HCT116 (cell line): ENCODE data around the gene ADARB2.

ENCODE experiments used
- EZH2 ChIP-seq: fragments of 200-600 bp; sonication (generic); IDR thresholded peaks from 2 replicates; pipeline ENCODE4 v1.6.1; 2017; ENCODE audit warnings: antibody characterized with exemption, mixed run types
- JUND ChIP-seq: IDR thresholded peaks from 2 replicates; pipeline ENCODE4 v1.6.1; 2012
- POLR2A ChIP-seq: IDR thresholded peaks from 2 replicates; pipeline ENCODE4 v1.7.0; 2011; ENCODE audit warnings: borderline replicate concordance; ENCODE audit not compliant: insufficient read depth, insufficient read length; ENCODE audit errors: extremely low read depth
- SIN3A ChIP-seq: IDR thresholded peaks from 2 replicates; pipeline ENCODE4 v1.6.1; 2012; ENCODE audit warnings: low read depth
- TCF7L2 ChIP-seq: IDR thresholded peaks from 2 replicates; pipeline ENCODE4 v1.7.0; 2011; ENCODE audit warnings: borderline replicate concordance, inconsistent platforms; ENCODE audit not compliant: insufficient read depth, insufficient read length; ENCODE audit errors: extremely low read depth
- ZNF274 ChIP-seq: fragments of 200-500 bp; sonication (Bioruptor generic); IDR thresholded peaks from 2 replicates; pipeline ENCODE4 v1.6.1; 2014; ENCODE audit warnings: mild to moderate bottlenecking, low read depth, low read length, inconsistent platforms
- TF ChIP-seq, protein P1 (sequence below), 3 experiments: fragments of 200-600 bp in 1 of 3; sonication (generic) in 1 of 3; IDR thresholded peaks in 2 of 3; conservative IDR thresholded peaks in 1 of 3; 2 replicates each; pipeline ENCODE4 v1.5.1; 2012 to 2017; ENCODE audit warnings: low read depth in 2 of 3, low read length in 2 of 3, antibody characterized with exemption in 1 of 3, borderline replicate concordance in 1 of 3, control low read depth in 1 of 3, mild to moderate bottlenecking in 1 of 3, mixed read lengths in 1 of 3, mixed run types in 1 of 3, moderate library complexity in 1 of 3; ENCODE audit not compliant: insufficient read depth in 1 of 3

DNA sequence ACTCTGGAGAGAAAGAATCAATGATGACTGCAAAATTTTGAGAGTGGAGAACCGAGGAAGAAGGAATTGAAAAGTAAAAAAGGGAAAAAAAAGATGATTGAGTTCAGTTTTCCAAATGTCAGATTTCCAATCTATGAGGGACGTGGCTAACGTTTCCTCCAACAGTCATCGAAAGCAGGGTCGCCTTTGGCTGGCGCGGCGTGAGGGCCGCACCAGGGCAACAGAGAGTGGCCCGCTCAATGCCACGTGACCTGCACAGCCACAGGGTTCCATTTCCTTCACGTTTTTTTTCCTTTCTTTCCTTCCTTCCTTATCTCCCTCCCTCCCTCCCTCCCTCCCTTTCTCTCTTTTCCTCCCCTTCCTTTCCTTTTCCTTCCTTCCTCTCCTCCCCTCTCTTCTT, 579.3 kb downstream of the ADARB2 start:
- TF ChIP-seq SIN3A (no peak), POLR2A (no peak), EZH2 (no peak), JUND (no peak), TCF7L2 (no peak), ZNF274 (no peak)
- TF ChIP-seq, protein P1, sequence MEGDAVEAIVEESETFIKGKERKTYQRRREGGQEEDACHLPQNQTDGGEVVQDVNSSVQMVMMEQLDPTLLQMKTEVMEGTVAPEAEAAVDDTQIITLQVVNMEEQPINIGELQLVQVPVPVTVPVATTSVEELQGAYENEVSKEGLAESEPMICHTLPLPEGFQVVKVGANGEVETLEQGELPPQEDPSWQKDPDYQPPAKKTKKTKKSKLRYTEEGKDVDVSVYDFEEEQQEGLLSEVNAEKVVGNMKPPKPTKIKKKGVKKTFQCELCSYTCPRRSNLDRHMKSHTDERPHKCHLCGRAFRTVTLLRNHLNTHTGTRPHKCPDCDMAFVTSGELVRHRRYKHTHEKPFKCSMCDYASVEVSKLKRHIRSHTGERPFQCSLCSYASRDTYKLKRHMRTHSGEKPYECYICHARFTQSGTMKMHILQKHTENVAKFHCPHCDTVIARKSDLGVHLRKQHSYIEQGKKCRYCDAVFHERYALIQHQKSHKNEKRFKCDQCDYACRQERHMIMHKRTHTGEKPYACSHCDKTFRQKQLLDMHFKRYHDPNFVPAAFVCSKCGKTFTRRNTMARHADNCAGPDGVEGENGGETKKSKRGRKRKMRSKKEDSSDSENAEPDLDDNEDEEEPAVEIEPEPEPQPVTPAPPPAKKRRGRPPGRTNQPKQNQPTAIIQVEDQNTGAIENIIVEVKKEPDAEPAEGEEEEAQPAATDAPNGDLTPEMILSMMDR (IDR thresholded peaks at IDR 0.05 in 2 of 3, conservative IDR thresholded peaks at IDR 0.05 in 1 of 3; ENCODE audit: borderline replicate concordance in 1 of 3, insufficient read depth in 1 of 3, low read depth in 2 of 3, low read length in 2 of 3) = no peak
